ENCODE data around the gene MACROD2.
"Not testable (repeated sequence)": the region's sequence is repeated elsewhere in the genome, so short reads cannot be mapped to it uniquely, and the experiment has no call there.

The MACROD2 gene

DNA sequence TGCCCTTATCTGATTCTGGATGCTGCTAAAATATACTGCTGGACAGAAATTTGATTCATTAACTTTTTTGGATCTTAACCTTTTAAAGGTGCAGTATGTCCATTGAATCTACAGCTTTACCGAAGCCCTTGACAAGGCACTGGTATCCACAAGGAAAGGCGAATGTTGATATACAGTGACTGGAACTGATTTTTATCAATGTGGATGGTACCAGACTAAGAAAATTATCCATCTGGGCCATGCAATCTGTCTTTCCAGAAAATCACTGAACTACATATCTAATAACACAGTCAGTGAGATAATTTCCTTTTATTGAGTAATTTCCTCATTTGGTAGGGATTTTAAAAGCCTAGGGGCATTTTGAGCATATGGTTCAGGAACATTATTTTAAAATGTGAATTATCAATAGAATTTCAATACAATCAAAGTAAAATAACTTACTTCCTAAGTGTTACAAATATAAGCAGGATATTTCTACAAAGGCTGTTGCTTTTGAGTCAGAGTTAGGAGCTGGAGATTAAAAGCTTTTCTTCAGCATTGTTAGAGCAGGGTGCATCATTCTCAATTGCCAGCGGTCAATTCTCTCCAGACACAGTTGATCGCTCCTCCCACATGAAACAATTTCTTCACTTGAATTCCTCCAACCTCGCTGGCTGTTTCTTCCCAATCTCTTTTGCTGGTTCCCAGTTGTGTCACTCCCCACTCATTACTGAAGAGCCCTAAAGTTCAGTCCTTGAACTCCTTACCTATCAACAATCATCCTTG lies 927.4 kb downstream of the MACROD2 start:
- TF ChIP-seq, protein P1, sequence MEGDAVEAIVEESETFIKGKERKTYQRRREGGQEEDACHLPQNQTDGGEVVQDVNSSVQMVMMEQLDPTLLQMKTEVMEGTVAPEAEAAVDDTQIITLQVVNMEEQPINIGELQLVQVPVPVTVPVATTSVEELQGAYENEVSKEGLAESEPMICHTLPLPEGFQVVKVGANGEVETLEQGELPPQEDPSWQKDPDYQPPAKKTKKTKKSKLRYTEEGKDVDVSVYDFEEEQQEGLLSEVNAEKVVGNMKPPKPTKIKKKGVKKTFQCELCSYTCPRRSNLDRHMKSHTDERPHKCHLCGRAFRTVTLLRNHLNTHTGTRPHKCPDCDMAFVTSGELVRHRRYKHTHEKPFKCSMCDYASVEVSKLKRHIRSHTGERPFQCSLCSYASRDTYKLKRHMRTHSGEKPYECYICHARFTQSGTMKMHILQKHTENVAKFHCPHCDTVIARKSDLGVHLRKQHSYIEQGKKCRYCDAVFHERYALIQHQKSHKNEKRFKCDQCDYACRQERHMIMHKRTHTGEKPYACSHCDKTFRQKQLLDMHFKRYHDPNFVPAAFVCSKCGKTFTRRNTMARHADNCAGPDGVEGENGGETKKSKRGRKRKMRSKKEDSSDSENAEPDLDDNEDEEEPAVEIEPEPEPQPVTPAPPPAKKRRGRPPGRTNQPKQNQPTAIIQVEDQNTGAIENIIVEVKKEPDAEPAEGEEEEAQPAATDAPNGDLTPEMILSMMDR (IDR thresholded peaks at IDR 0.05): no peak
- no peak overlapping the region for H3K27ac ChIP-seq

DNA sequence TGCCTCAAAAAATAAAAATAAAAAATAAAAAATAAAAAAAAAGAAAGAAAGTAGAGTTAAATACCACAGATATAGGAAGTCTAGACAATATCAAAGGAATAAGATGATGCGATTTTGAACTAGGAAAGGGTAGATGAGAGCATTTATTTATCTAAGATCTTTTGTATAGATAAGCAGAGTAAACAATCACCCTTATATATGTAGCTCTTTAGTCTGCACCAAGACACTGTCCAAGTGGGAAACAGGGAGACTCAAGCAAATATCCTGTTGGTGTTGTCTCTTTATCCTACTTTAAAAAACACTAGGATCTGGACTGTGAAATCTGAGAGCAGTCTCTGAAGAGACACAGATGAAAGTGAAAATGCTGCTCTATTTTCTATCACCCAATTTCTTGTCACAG lies 929.1 kb downstream of the MACROD2 start:
- H3K9ac ChIP-seq: no peak overlapping the region
- no peaks in the 10 kb centered on the region for H3K27me3 ChIP-seq (ENCODE audit: control insufficient read depth, insufficient read depth, low read length)
- no peaks in the 10 kb centered on the region for H3K79me2 ChIP-seq
- no peaks in the 10 kb centered on the region for H3K36me3 ChIP-seq (ENCODE audit: control insufficient read depth, insufficient read depth, low read length)
- H3K4me1 ChIP-seq: peaks cover 18% of the 10 kb centered on the region
- H3K4me2 ChIP-seq (ENCODE audit: low read length): no peak overlapping the region
- no peaks in the 10 kb centered on the region for H3K9me3 ChIP-seq (ENCODE audit: control insufficient read depth, low read length)
- TF ChIP-seq, protein P1 (IDR thresholded peaks at IDR 0.05): no peak
- no peak overlapping the region for H3K27ac ChIP-seq
- H3K4me3 ChIP-seq (ENCODE audit: low read depth, low read length): no peak overlapping the region
- no peak overlapping the region for H2AFZ ChIP-seq

More for the DNA sequence above, 927.4 kb downstream of the MACROD2 start:
- Histone ChIP-seq H3K4me2 (ENCODE audit: low read length) (no peak overlapping the region), H3K4me1 (peaks cover 19% of the 10 kb centered on the region), H3K9ac (no peak overlapping the region), H3K9me3 (ENCODE audit: control insufficient read depth, low read length) (no peaks in the 10 kb centered on the region), H2AFZ (no peak overlapping the region), H3K79me2 (no peaks in the 10 kb centered on the region), H3K36me3 (ENCODE audit: control insufficient read depth, insufficient read depth, low read length) (no peaks in the 10 kb centered on the region), H3K4me3 (ENCODE audit: low read depth, low read length) (no peak overlapping the region), H3K27me3 (ENCODE audit: control insufficient read depth, insufficient read depth, low read length) (no peaks in the 10 kb centered on the region)

DNA sequence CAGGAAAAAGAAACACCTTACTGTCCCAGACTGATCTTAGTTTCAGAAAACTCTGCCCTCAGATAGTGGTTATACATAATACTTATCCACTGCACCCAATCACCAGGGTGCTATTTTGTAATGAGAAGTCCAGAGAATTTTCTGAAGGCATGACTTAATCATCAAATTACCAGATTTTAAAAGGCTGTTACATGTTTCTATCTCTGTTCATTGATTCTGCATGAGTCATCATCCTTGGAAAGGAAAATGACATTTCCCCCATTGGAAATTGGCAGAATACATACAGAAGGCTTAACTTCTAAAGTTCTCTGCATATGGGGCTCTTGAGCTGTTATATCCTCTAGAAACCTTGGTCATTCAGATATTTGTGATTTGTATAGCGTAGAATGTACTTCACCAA lies 930.0 kb downstream of the MACROD2 start:
- Histone ChIP-seq H3K36me3 (ENCODE audit: control insufficient read depth, insufficient read depth, low read length) (no peaks in the 10 kb centered on the region), H3K27ac (no peak overlapping the region), H3K9me3 (ENCODE audit: control insufficient read depth, low read length) (no peaks in the 10 kb centered on the region), H3K9ac (no peak overlapping the region), H3K4me3 (ENCODE audit: low read depth, low read length) (no peak overlapping the region), H3K27me3 (ENCODE audit: control insufficient read depth, insufficient read depth, low read length) (no peaks in the 10 kb centered on the region), H3K4me1 (peaks cover 13% of the 10 kb centered on the region), H3K4me2 (ENCODE audit: low read length) (no peak overlapping the region), H2AFZ (no peak overlapping the region), H3K79me2 (no peaks in the 10 kb centered on the region)
- TF ChIP-seq, protein P1 (IDR thresholded peaks at IDR 0.05): no peak

DNA sequence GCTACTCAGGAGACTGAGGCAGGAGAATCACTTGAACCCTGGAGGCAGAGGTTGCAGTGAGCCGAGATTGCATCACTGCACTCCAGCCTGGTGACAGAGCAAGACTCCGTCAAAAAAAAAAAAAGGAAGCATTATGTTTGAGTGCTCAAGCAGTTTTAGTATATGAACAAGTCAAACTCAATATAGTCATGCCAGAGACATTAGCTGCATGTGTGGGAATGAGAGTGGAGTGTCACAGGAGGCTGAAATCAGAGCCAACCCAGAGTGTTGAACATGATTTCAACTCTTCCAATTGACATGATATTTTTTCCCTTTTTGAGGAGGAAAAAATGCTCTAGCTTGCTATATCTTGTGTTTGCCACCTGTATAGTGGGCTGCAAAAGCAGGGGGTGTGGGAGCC lies 931.1 kb downstream of the MACROD2 start:
- not testable (repeated sequence) for H3K9me3 ChIP-seq (ENCODE audit: control insufficient read depth, low read length); H3K36me3 ChIP-seq (ENCODE audit: control insufficient read depth, insufficient read depth, low read length); H3K4me3 ChIP-seq (ENCODE audit: low read depth, low read length); H3K9ac ChIP-seq; H3K27ac ChIP-seq; H3K79me2 ChIP-seq; H2AFZ ChIP-seq; H3K4me2 ChIP-seq (ENCODE audit: low read length); H3K27me3 ChIP-seq (ENCODE audit: control insufficient read depth, insufficient read depth, low read length)
- peaks cover 13% of the 10 kb centered on the region for H3K4me1 ChIP-seq

- Histone ChIP-seq H2AFZ (no peak overlapping the region), H3K9ac (no peak overlapping the region), H3K36me3 (ENCODE audit: control insufficient read depth, insufficient read depth, low read length) (no peaks in the 10 kb centered on the region), H3K4me3 (ENCODE audit: low read depth, low read length) (no peak overlapping the region), H3K79me2 (no peaks in the 10 kb centered on the region), H3K4me1 (peaks cover 12% of the 10 kb centered on the region), H3K27ac (no peak overlapping the region), H3K9me3 (ENCODE audit: control insufficient read depth, low read length) (no peaks in the 10 kb centered on the region), H3K4me2 (ENCODE audit: low read length) (no peak overlapping the region), H3K27me3 (ENCODE audit: control insufficient read depth, insufficient read depth, low read length) (no peaks in the 10 kb centered on the region)
- TF ChIP-seq, protein P1 (IDR thresholded peaks at IDR 0.05): no peak
These were observed 932.8 kb downstream of the MACROD2 start for GRCh38 chr20:14928083-14928482.

Data from parathyroid adenoma (tissue), 2 donors.